Measurements from ENCODE around the gene MLLT3.

The MLLT3 gene

DNA sequence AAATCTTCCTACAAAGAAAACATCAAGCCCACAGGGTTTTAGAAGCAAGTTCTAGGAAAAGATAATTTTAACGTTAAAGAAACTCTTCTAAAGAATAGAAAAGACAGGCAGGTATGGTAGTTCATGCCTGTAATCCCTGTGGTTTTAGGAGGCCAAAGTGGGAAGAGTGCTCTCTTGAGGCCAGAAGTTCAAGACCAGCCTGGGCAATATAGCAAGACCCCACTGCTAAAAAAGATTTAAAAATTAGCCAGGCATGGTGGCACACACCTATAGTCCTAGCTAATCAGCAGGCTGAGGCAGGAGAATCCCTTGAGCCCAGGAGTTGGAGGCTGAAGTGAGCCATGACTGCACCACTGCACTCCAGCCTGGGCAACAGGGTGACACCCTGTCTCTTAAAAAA, 193.3 kb downstream of the MLLT3 start:
- no peak overlapping the region for H3K4me3 ChIP-seq (ENCODE audit: low read depth, low read length)
- no peak for DNase-seq (ENCODE audit: low read depth)
- no peak for TF ChIP-seq CTCF (IDR thresholded peaks at IDR 0.05; ENCODE audit: low read depth, low read length, missing control alignments)
- in situ Hi-C loops (cut with HindIII; ENCODE audit: low sequenced_read_pairs): no loop called here

GRCh38 chr9:20427359-20427758, 194.9 kb downstream of the MLLT3 start:
- DNase-seq (ENCODE audit: low read depth): no peak
- H3K4me3 ChIP-seq (ENCODE audit: low read depth, low read length): no peak overlapping the region
- no peak for TF ChIP-seq CTCF (IDR thresholded peaks at IDR 0.05; ENCODE audit: low read depth, low read length, missing control alignments)
- in situ Hi-C loops (cut with HindIII; ENCODE audit: low sequenced_read_pairs): no loop called here

DNA sequence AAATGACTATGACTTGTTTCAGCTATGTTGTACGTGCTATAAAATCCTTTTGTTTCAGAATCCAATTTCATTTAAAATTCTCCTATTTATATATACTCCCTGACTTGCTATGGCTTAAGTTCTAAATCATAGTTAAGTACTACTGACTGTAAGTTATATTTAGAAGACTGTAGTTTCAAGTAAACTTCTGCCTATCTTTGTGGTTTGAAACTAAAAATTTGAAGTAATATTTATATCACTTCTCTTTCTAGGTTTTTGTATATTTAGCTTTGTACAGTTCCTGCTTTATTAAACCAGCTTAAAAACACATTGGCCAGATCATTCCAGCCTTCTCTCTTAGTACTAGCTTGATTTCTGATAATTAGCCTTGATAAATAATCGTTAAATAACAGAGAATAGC, 196.3 kb downstream of the MLLT3 start:
- no peak for TF ChIP-seq CTCF (IDR thresholded peaks at IDR 0.05; ENCODE audit: low read depth, low read length, missing control alignments)
- in situ Hi-C loops (cut with HindIII; ENCODE audit: low sequenced_read_pairs): no loop called here
- H3K4me3 ChIP-seq (ENCODE audit: low read depth, low read length): no peak overlapping the region
- no peak for DNase-seq (ENCODE audit: low read depth)

DNA sequence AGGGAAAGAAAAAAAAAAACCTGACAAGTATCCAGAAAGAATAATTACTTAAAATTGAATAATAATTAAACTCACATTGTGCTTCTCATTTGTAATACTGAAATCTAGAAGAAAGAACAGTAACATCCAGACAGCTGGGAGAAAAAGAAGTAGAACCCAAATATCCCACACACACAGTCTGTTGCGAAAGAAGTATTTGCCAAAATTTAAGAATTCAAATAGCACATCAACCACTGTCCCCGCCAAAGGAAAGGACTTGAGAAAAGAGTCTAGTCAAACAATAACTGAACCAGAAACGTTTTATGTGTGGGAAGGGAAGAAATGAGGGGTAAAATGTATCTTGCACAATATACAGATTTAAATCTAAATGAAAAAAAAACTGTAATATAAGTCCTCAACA, 202.8 kb downstream of the MLLT3 start:
- H3K4me3 ChIP-seq (ENCODE audit: low read depth, low read length): no peak overlapping the region
- in situ Hi-C loops (cut with HindIII; ENCODE audit: low sequenced_read_pairs): loop anchor here (10.0 kb wide), 1 partner anchor 55 kb away; no protein-coding TSS in a partner anchor
- no peak for TF ChIP-seq CTCF (IDR thresholded peaks at IDR 0.05; ENCODE audit: low read depth, low read length, missing control alignments)
- no peak for DNase-seq (ENCODE audit: low read depth)

- TF ChIP-seq CTCF (IDR thresholded peaks at IDR 0.05; ENCODE audit: low read depth, low read length, missing control alignments): no peak
- no peak overlapping the region for H3K4me3 ChIP-seq (ENCODE audit: low read depth, low read length)
- no peak for DNase-seq (ENCODE audit: low read depth)
- in situ Hi-C loops (cut with HindIII; ENCODE audit: low sequenced_read_pairs): loop anchor here (10.0 kb wide), 1 partner anchor 56 kb away; no protein-coding TSS in a partner anchor
Measured at GRCh38 chr9:20418485-20418884, 203.8 kb downstream of the MLLT3 start.

DNA sequence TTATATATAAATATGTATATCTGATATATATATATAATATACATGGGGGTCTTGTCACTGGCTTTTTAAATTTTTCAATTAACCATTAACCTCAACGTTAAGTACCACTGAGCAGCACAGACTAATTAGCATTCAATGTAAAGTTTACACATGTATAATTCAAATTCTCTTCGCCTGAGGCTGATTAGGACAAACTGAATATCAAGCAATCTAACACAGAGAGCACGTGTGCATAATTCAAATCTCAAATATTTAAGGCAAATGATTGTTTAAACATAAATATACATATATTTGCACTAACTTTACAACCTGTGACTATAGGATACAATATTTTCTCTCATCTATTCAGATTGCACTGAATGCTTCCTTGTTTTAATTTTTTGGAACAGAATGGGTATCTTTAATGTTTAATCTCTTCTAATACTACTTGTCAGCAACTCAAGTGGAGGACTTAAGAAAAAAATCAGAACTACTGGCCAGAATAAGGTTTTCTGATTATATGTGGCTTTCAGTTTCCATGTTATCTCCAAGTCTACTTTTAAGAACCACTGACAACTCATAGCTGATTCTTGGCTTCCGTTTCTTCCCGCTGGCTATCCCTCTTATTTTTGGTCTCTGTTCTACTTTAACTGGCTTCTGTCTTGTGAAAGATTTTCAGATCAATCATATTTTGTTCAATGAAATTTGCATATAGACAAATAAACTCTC, 204.8 kb downstream of the MLLT3 start:
- no peak overlapping the region for H3K4me3 ChIP-seq (ENCODE audit: low read depth, low read length)
- TF ChIP-seq CTCF (IDR thresholded peaks at IDR 0.05; ENCODE audit: low read depth, low read length, missing control alignments): no peak
- in situ Hi-C loops (cut with HindIII; ENCODE audit: low sequenced_read_pairs): loop anchor here (10.0 kb wide), 1 partner anchor 57 kb away; no protein-coding TSS in a partner anchor
- DNase-seq (ENCODE audit: low read depth): no peak
